Brain microvascular endothelial cell (primary cell): Measurements from ENCODE around the gene CRY2.

Source experiments
- DNase-seq: peaks from one replicate; pipeline ENCODE4 v3.0.0-alpha.2; 2020
- H3K27ac ChIP-seq: fragments of 250-450 bp; sonication (Bioruptor Pico); 2 replicates; pipeline ENCODE4 v1.5.1; 2020; ENCODE audit warnings: mild to moderate bottlenecking, moderate library complexity
- H3K27me3 ChIP-seq: fragments of 250-450 bp; sonication (Bioruptor Pico); replicated peaks from 2 replicates; pipeline ENCODE4 v1.5.1; 2020; ENCODE audit warnings: mild to moderate bottlenecking
- H3K36me3 ChIP-seq: fragments of 250-450 bp; sonication (Bioruptor Pico); replicated peaks from 2 replicates; pipeline ENCODE4 v1.5.1; 2020; ENCODE audit warnings: mild to moderate bottlenecking
- H3K4me3 ChIP-seq: 2 replicates; pipeline ENCODE4 v1.5.1; 2011; ENCODE audit warnings: low read depth, mild to moderate bottlenecking, control low read depth, low read length, moderate library complexity
- CTCF ChIP-seq: IDR thresholded peaks from 2 replicates; pipeline ENCODE4 v1.5.1; 2011; ENCODE audit warnings: low read depth, mild to moderate bottlenecking, moderate library complexity, low read length, control low read depth, inconsistent platforms; ENCODE audit errors: missing control alignments
- in situ Hi-C: cut with HindIII; loops from 2 replicates; pipeline ENCODE4 v1.10.0; 2017; ENCODE audit warnings: low sequenced_read_pairs, low pct_ligation_motif_present

The CRY2 gene

GRCh38 chr11:45802531-45803317 lies 44.6 kb upstream of the CRY2 start:
- H3K36me3 ChIP-seq: no peaks in the 10 kb centered on the region
- no peak for TF ChIP-seq CTCF
- no peaks in the 10 kb centered on the region for H3K27me3 ChIP-seq
- in situ Hi-C loops: no loop called here
- no peak for DNase-seq
- no peak overlapping the region for H3K4me3 ChIP-seq
- H3K27ac ChIP-seq: no peak overlapping the region

GRCh38 chr11:45803971-45804760 lies 43.1 kb upstream of the CRY2 start:
- no peak for TF ChIP-seq CTCF
- Histone ChIP-seq H3K36me3 (no peaks in the 10 kb centered on the region), H3K4me3 (peak overlapping the region; percentile 84), H3K27ac (no peak overlapping the region), H3K27me3 (no peaks in the 10 kb centered on the region)
- peak; percentile 20 for DNase-seq
- in situ Hi-C loops: no loop called here

GRCh38 chr11:45804761-45805304 lies 42.4 kb upstream of the CRY2 start, which contains the start of gene SLC35C1:
Gene SLC35C1, plus strand, starts transcription at chr11:45805149. Its CDS starts 653 bp downstream, at chr11:45805802.
- Histone ChIP-seq H3K36me3 (peaks cover under 1% of the 10 kb centered on the region), H3K4me3 (peak within 1 kb of the TSS; percentile 84), H3K27me3 (no peaks in the 10 kb centered on the region), H3K27ac (peak within 1 kb of the TSS; percentile 93)
- TF ChIP-seq CTCF: no peak
- peak; percentile 91 for DNase-seq
- in situ Hi-C loops: no loop called here

- no peak for TF ChIP-seq CTCF
- no peaks in the 10 kb centered on the region for H3K27me3 ChIP-seq
- H3K27ac ChIP-seq: peak overlapping the region; percentile 93
- peak overlapping the region; percentile 84 for H3K4me3 ChIP-seq
- H3K36me3 ChIP-seq: peaks cover 2% of the 10 kb centered on the region
- DNase-seq: peak; percentile 66
- in situ Hi-C loops: no loop called here
Observed at GRCh38 chr11:45805305-45806071, 41.8 kb upstream of the CRY2 start.

- H3K27ac ChIP-seq: no peak overlapping the region
- in situ Hi-C loops: no loop called here
- H3K27me3 ChIP-seq: no peaks in the 10 kb centered on the region
- H3K36me3 ChIP-seq: peaks cover 3% of the 10 kb centered on the region
- peak overlapping the region; percentile 84 for H3K4me3 ChIP-seq
- TF ChIP-seq CTCF: no peak
- DNase-seq: no peak
Observed at GRCh38 chr11:45806072-45806933, 41.0 kb upstream of the CRY2 start.
